ENCODE measurements around the gene LMO7.

- no peak for TF ChIP-seq NFATC4 (CRISPR knock-in tag; IDR thresholded peaks at IDR 0.05)
- no peak for TF ChIP-seq FOXJ3 (CRISPR knock-in tag; IDR thresholded peaks at IDR 0.05; ENCODE audit: borderline replicate concordance)
- TF ChIP-seq SOX15 (CRISPR knock-in tag; IDR thresholded peaks at IDR 0.05) = no peak
- TF ChIP-seq NR3C1 (CRISPR knock-in tag; conservative IDR thresholded peaks at IDR 0.05; ENCODE audit: low read depth) = no peak
- TF ChIP-seq, protein P1, sequence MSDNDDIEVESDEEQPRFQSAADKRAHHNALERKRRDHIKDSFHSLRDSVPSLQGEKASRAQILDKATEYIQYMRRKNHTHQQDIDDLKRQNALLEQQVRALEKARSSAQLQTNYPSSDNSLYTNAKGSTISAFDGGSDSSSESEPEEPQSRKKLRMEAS (CRISPR knock-in tag; IDR thresholded peaks at IDR 0.05) = no peak
- TF ChIP-seq, protein P2, sequence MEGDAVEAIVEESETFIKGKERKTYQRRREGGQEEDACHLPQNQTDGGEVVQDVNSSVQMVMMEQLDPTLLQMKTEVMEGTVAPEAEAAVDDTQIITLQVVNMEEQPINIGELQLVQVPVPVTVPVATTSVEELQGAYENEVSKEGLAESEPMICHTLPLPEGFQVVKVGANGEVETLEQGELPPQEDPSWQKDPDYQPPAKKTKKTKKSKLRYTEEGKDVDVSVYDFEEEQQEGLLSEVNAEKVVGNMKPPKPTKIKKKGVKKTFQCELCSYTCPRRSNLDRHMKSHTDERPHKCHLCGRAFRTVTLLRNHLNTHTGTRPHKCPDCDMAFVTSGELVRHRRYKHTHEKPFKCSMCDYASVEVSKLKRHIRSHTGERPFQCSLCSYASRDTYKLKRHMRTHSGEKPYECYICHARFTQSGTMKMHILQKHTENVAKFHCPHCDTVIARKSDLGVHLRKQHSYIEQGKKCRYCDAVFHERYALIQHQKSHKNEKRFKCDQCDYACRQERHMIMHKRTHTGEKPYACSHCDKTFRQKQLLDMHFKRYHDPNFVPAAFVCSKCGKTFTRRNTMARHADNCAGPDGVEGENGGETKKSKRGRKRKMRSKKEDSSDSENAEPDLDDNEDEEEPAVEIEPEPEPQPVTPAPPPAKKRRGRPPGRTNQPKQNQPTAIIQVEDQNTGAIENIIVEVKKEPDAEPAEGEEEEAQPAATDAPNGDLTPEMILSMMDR (IDR thresholded peaks at IDR 0.05) = no peak
- TF ChIP-seq, protein P3, sequence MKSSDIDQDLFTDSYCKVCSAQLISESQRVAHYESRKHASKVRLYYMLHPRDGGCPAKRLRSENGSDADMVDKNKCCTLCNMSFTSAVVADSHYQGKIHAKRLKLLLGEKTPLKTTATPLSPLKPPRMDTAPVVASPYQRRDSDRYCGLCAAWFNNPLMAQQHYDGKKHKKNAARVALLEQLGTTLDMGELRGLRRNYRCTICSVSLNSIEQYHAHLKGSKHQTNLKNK (CRISPR knock-in tag; IDR thresholded peaks at IDR 0.05) = no peak
- TF ChIP-seq, protein P4, sequence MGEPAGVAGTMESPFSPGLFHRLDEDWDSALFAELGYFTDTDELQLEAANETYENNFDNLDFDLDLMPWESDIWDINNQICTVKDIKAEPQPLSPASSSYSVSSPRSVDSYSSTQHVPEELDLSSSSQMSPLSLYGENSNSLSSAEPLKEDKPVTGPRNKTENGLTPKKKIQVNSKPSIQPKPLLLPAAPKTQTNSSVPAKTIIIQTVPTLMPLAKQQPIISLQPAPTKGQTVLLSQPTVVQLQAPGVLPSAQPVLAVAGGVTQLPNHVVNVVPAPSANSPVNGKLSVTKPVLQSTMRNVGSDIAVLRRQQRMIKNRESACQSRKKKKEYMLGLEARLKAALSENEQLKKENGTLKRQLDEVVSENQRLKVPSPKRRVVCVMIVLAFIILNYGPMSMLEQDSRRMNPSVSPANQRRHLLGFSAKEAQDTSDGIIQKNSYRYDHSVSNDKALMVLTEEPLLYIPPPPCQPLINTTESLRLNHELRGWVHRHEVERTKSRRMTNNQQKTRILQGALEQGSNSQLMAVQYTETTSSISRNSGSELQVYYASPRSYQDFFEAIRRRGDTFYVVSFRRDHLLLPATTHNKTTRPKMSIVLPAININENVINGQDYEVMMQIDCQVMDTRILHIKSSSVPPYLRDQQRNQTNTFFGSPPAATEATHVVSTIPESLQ (CRISPR knock-in tag; IDR thresholded peaks at IDR 0.05) = no peak
- no peak for TF ChIP-seq ATF2 (CRISPR knock-in tag; IDR thresholded peaks at IDR 0.05; ENCODE audit: borderline replicate concordance, low read depth)
- no peak for TF ChIP-seq TEAD4 (CRISPR knock-in tag; IDR thresholded peaks at IDR 0.05)
- no peak for TF ChIP-seq E2F4 (CRISPR knock-in tag; IDR thresholded peaks at IDR 0.05; ENCODE audit: borderline replicate concordance, low read depth)
- TF ChIP-seq, protein P5, sequence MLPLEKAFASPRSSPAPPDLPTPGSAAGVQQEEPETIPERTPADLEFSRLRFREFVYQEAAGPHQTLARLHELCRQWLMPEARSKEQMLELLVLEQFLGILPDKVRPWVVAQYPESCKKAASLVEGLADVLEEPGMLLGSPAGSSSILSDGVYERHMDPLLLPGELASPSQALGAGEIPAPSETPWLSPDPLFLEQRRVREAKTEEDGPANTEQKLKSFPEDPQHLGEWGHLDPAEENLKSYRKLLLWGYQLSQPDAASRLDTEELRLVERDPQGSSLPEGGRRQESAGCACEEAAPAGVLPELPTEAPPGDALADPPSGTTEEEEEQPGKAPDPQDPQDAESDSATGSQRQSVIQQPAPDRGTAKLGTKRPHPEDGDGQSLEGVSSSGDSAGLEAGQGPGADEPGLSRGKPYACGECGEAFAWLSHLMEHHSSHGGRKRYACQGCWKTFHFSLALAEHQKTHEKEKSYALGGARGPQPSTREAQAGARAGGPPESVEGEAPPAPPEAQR (CRISPR knock-in tag; IDR thresholded peaks at IDR 0.05) = no peak
- TF ChIP-seq NFE2L1 (CRISPR knock-in tag; IDR thresholded peaks at IDR 0.05) = no peak
Measured at GRCh38 chr13:75612354-75612753, 23.8 kb upstream of the LMO7 start.

Measured in WTC11 (cell line).